ENCODE measurements around the gene KCNC2.

KCNC2 gene

GRCh38 chr12:75161488-75161887 lies 48.2 kb downstream of the KCNC2 start:
- no peak for DNase-seq (ENCODE audit: low spot score)

- no peak for DNase-seq (ENCODE audit: low spot score)
These were observed 52.3 kb downstream of the KCNC2 start for GRCh38 chr12:75157385-75157784.

- no peak for DNase-seq (ENCODE audit: low spot score)
These were observed 53.7 kb downstream of the KCNC2 start for GRCh38 chr12:75155962-75156361.

- DNase-seq (ENCODE audit: low spot score) = no peak
These were observed 55.3 kb downstream of the KCNC2 start for GRCh38 chr12:75154388-75154787.

- no peak for DNase-seq (ENCODE audit: low spot score)
These were observed 70.4 kb downstream of the KCNC2 start for GRCh38 chr12:75139196-75139595.

DNA sequence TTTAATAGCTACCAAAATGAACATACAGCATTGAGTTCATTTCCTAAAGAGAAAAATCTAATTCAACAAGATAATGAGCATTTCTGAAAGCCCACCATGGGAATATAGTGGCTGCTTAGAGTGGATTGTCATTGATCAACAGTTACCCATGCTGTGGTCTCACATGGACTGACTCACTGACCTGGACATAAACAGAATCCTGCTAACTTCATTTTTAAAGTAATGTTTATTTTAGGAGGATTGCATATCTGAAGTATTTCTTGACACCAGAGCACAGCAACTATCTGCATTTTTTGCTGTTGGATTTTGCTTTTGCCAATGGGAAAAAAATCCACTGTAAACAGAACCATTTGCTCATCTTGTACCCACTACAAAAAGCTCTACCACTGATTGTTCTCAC lies 71.7 kb downstream of the KCNC2 start:
- no peak for DNase-seq (ENCODE audit: low spot score)

DNA sequence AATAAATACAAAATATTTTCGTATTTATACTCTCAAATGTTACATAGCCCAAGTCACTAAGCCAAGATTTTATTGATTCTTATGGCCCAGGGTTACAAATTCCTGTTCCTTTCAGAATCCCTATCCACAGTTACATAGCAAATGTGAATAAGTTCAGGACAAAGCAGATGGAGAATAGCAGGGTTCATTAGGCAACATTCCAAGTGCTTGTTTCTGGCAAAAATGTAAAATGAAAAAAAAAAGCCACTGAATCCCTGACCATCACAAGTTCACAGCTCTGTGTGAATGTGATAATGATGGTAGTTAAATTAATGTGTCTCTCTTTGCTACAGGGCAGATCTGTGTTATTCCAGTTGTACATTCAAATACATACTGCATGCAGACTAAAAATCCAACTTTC lies 74.6 kb downstream of the KCNC2 start:
- DNase-seq (ENCODE audit: low spot score) = no peak

DNA sequence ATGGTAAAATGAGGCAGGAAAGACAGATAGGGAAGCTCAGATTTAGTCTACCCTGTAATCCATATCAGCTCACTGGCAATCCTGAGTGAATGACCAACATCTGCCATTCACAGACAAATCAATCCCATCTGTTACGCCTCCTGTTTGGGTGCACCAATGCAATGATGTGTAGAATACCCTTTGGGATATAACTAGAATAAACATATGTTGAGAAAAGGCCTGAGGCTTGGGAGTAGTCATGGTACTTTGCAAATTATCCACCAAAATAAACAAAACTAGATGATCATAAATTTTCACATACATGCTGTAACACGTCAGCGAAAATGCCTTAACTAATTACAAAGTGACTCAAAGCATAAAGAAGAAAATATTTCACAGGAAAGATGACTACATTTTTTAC lies 78.8 kb downstream of the KCNC2 start:
- DNase-seq (ENCODE audit: low spot score) = no peak

- no peak for DNase-seq (ENCODE audit: low spot score)
These were observed 80.4 kb downstream of the KCNC2 start for GRCh38 chr12:75129275-75129674.

- no peak for DNase-seq (ENCODE audit: low spot score)
These were observed 88.5 kb downstream of the KCNC2 start for GRCh38 chr12:75121036-75121705.

- DNase-seq (ENCODE audit: low spot score) = no peak
These were observed 89.3 kb downstream of the KCNC2 start for GRCh38 chr12:75120311-75120711.

- no peak for DNase-seq (ENCODE audit: low spot score)
These were observed 92.9 kb downstream of the KCNC2 start for GRCh38 chr12:75116646-75117198.

DNA sequence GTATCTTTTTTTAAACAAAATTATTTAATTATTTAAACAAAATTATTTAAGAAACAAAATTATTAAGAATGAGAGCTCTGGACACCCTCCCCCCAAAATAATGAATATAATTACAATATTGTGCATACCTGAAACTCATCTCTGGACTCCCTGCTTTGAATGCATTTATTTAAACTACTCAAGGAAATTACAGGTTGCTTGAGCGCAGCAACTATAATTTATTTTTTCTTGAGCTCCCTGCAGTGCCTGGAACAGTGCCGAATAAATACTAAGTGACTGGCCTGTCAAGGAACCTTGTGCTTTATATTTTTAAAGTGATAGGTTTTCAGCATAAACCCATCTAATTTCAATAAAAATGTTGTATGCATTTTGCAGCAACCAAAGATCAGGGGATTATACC lies 93.9 kb downstream of the KCNC2 start:
- no peak for DNase-seq (ENCODE audit: low spot score)

- no peak for DNase-seq (ENCODE audit: low spot score)
These were observed 105.8 kb downstream of the KCNC2 start for GRCh38 chr12:75103822-75104221.

GRCh38 chr12:75101781-75102180 lies 107.9 kb downstream of the KCNC2 start:
- DNase-seq (ENCODE audit: low spot score) = no peak

DNA sequence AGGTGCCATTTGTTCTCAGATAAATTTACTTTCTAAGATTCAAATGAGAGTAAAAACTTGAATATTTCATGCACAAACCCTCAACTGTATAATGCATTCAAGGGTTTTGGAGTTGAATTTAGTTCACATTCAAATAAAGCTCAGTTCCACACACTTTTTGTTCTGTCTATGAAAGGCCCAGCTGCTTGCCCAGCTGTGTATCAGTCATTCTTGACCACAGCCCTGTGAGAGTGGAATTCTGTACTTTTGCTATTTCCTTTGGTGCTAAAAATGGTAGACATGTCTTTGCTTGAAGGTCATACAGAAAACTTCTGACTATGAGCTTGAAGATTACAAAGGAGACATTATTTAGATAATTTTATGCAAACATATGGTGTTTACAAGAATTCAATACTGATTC lies 110.4 kb downstream of the KCNC2 start:
- no peak for DNase-seq (ENCODE audit: low spot score)

DNA sequence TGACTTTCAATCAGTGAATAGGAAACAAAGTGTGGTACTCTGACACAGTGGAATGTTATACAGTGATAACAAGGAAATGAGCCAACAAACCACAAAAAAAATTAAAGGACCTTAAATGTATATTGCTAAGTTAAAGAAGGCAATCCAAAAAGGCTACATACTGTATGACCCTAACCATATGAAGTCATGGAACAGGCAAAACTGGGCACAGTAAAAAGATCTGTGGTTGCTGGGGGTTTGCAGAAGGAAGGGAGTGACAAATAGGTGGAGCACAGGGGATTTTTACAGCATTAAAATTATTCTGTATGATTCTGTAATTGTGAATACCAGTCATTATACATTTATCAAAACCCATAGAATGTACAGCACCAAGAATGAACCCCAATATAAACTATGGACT lies 112.6 kb downstream of the KCNC2 start:
- no peak for DNase-seq (ENCODE audit: low spot score)

- DNase-seq (ENCODE audit: low spot score) = peak; percentile 1
These were observed 122.0 kb downstream of the KCNC2 start for GRCh38 chr12:75087654-75088053.

DNA sequence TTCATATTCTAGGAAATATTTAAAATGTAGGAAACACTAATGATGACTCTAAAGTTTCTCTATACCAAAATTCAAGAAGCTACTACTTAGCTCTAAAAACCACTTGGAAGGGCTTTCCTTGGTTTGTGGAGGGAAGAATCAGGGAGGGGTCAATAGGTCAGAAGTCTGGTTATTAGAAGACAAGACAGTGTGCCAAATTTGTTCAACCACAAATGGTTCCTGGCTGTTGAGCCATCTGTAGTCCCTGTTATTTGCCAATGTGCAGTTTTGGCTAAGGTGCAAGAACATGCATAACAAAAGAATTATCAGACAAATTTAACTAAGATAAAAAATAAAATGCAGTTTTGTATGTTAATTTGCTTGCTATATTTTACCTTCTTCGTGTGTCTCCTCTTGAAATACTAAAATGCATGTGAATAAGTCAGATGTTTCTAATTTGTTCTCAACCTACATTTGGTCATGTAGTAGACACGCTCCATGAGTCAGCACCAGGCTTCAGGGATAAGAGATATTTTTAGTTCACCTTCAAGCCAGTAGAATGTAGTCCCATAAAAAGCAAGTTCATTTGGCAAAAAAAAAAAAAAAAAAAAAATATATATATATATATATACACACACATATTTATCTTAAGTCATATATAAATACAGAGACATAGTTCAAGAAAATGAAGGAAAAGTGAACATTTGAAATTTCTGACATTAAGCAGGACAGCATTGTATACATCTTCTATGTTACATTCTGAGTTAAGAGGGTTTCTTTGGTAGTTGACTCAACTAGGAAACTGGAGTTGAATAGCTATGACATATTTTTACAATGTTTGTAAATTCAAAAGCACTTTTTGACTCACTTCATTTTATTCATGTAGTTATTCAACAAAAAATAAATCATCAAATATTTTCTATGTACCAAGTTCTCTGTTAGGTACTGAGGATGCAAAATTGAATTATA lies 123.3 kb downstream of the KCNC2 start:
- no peak for DNase-seq (ENCODE audit: low spot score)

GRCh38 chr12:75081305-75081704 lies 128.3 kb downstream of the KCNC2 start:
- DNase-seq (ENCODE audit: low spot score) = no peak

- DNase-seq (ENCODE audit: low spot score) = no peak
These were observed 129.1 kb downstream of the KCNC2 start for GRCh38 chr12:75080582-75080981.

- DNase-seq (ENCODE audit: low spot score) = no peak
These were observed 144.2 kb downstream of the KCNC2 start for GRCh38 chr12:75065482-75065881.

DNA sequence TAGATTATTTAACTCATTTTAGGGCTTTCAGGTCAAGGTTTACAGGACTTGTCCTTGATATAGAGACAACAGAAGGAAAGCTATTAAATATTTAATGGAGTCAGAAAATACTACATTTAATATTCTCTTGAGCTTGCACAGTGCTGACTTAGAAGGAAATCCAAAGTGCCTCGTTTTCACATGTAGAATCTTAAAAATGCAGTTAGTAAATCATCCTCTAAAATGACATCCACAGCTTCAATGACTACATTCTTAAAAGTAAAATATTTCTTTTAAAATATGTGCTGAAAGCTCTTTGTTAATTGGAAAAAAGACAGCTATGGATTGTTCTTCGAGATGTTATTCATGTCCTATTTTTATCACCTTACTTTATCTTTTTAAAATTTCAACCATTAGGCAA lies 146.9 kb downstream of the KCNC2 start:
- DNase-seq (ENCODE audit: low spot score) = no peak
